HEK293 (cell line): ENCODE measurements around the gene SLC5A9.

Experiments
- KLF10 ChIP-seq: fragments of 450-650 bp; IDR thresholded peaks from 2 replicates; pipeline ENCODE4 v1.5.1; 2018; ENCODE audit warnings: missing biosample characterization, mild to moderate bottlenecking, missing genetic modification characterization
- YY1 ChIP-seq: fragments of 450-650 bp; formaldehyde crosslinking; IDR thresholded peaks from 2 replicates; pipeline ENCODE4 v1.5.1; 2018; ENCODE audit warnings: missing biosample characterization, missing genetic modification characterization
- ZBTB7A ChIP-seq: fragments of 450-650 bp; formaldehyde crosslinking; IDR thresholded peaks from 2 replicates; pipeline ENCODE4 v1.5.1; 2016; ENCODE audit warnings: low read depth, missing biosample characterization, missing genetic modification characterization
- TF ChIP-seq, protein P1 (sequence below): fragments of 450-650 bp; formaldehyde crosslinking; IDR thresholded peaks from 2 replicates; pipeline ENCODE4 v1.5.1; 2016; ENCODE audit warnings: missing biosample characterization, missing genetic modification characterization
- TF ChIP-seq, protein P2 (sequence below): fragments of 450-650 bp; formaldehyde crosslinking; IDR thresholded peaks from 2 replicates; pipeline ENCODE4 v1.5.1; 2016; ENCODE audit warnings: missing biosample characterization, missing genetic modification characterization, low read depth

- TF ChIP-seq, protein P1, sequence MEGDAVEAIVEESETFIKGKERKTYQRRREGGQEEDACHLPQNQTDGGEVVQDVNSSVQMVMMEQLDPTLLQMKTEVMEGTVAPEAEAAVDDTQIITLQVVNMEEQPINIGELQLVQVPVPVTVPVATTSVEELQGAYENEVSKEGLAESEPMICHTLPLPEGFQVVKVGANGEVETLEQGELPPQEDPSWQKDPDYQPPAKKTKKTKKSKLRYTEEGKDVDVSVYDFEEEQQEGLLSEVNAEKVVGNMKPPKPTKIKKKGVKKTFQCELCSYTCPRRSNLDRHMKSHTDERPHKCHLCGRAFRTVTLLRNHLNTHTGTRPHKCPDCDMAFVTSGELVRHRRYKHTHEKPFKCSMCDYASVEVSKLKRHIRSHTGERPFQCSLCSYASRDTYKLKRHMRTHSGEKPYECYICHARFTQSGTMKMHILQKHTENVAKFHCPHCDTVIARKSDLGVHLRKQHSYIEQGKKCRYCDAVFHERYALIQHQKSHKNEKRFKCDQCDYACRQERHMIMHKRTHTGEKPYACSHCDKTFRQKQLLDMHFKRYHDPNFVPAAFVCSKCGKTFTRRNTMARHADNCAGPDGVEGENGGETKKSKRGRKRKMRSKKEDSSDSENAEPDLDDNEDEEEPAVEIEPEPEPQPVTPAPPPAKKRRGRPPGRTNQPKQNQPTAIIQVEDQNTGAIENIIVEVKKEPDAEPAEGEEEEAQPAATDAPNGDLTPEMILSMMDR (tag by site-specific recombination), result peak; percentile 74
- TF ChIP-seq ZBTB7A (no peak), YY1 (no peak), KLF10 (no peak)
- TF ChIP-seq, protein P2, sequence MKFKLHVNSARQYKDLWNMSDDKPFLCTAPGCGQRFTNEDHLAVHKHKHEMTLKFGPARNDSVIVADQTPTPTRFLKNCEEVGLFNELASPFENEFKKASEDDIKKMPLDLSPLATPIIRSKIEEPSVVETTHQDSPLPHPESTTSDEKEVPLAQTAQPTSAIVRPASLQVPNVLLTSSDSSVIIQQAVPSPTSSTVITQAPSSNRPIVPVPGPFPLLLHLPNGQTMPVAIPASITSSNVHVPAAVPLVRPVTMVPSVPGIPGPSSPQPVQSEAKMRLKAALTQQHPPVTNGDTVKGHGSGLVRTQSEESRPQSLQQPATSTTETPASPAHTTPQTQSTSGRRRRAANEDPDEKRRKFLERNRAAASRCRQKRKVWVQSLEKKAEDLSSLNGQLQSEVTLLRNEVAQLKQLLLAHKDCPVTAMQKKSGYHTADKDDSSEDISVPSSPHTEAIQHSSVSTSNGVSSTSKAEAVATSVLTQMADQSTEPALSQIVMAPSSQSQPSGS, result no peak
Observed at GRCh38 chr1:48236716-48237470, 14.4 kb downstream of the SLC5A9 start.
